ENCODE results near the gene MASP2. TPM values are rescaled to one million over a fixed set of nuclear protein-coding genes. Genes with fewer than 3 reads are reported as not detected.
"Not testable (repeated sequence)": the region's sequence is repeated elsewhere in the genome, so short reads cannot be mapped to it uniquely, and the experiment has no call there.

MASP2 gene
- 0.25 TPM in 1 of 2 replicates, not detected in the other for total RNA-seq (2013; cell fraction: nucleolus; rRNA removed)
- 0.05 TPM in 1 of 2 replicates, not detected in the other for total RNA-seq (2014; rRNA removed)
- 0.04 TPM in 1 of 2 replicates, not detected in the other for total RNA-seq (2014; rRNA removed; fragmentation: Illumina TruSeq; extraction: Trizol)
- not detected in 2 replicates for total RNA-seq (2021)
- 5.6 TPM for polyA plus RNA-seq (2011; ENCODE audit: low read depth)
- polyA plus RNA-seq (2011; rRNA removed) = not detected in 2 replicates
- polyA plus RNA-seq (2011; cell fraction: cytosol; rRNA removed) = not detected in 2 replicates
- polyA plus RNA-seq (2011; cell fraction: nucleus; rRNA removed) = not detected in 2 replicates
- polyA plus RNA-seq (2012) = 2.0 and 5.9 TPM in 2 replicates
- not detected in 2 replicates for polyA plus RNA-seq (2014; fragmentation: Illumina TruSeq; extraction: Trizol)
- polyA plus RNA-seq (2014; fragmentation: Nextera tagmentation; extraction: Ambion mirVana) = under 1 TPM in 1 of 2 experiments, not detected in 1; 0.06 TPM
- not detected in 2 replicates for polyA plus RNA-seq (2014; rRNA removed)
- polyA plus RNA-seq (2016; fragmentation: Nextera tagmentation; extraction: Ambion mirVana) = under 1 TPM in 1 of 2 experiments, not detected in 1; 0.21 TPM
- polyA minus RNA-seq (2011; rRNA and poly(A)+ RNA removed) = not detected in 2 replicates
- not detected in 2 replicates for polyA minus RNA-seq (2011; cell fraction: cytosol; rRNA and poly(A)+ RNA removed)
- not detected in 2 replicates for polyA minus RNA-seq (2011; cell fraction: nucleus; rRNA and poly(A)+ RNA removed)
- percentile 7 among the genes with signal in this experiment for Bru-seq, nascent RNA
- percentile 17 among the genes with signal in this experiment for BruChase-seq, experiment 1, labeled RNA remaining after a 6-hour chase
- percentile 9 among the genes with signal in this experiment for BruChase-seq, experiment 2, labeled RNA remaining after a 2-hour chase
- long read RNA-seq, experiment 1 = 0 reads
- long read RNA-seq, experiment 2, partial matches to known transcripts = 0 of 1 reads
- long read RNA-seq, experiment 2, other reads (novel, unspliced or antisense) = 1 of 1 reads

GRCh38 chr1:11046625-11047365 is at the start of gene MASP2:
Gene MASP2 (minus strand): TSS chr1:11047239. CDS start chr1:11047207, 32 bp downstream.
- ATAC-seq (no peak), FAIRE-seq (no peak), DNase-seq (ENCODE audit: low read depth, low spot score) (no peak)
- ChIA-PET POLR2A (no interaction called here), RAD21 (ENCODE audit: unreplicated experiment) (no interaction called here), CTCF (interaction anchor here (1.3 kb wide), 1 partner anchor 9 kb away, joined by 7 read pairs; no protein-coding TSS in a partner anchor), SMC1A (ENCODE audit: uncharacterized antibody, unreplicated experiment) (no interaction called here)
- Histone ChIP-seq H3K9ac (ENCODE audit: control insufficient read depth, insufficient read depth, low read length) (no peak within 1 kb of the TSS), H4K20me1 (ENCODE audit: control insufficient read depth, insufficient read depth) (no peaks in the 10 kb centered on the region), H2AFZ (ENCODE audit: control insufficient read depth, low read depth, low read length) (no peak within 1 kb of the TSS), H3K79me2 (ENCODE audit: control insufficient read depth, insufficient read depth, low read length) (no peaks in the 10 kb centered on the region), H3K27me3 (replicated peaks in 1 of 2; ENCODE audit: control insufficient read depth in 2 of 2, insufficient read depth in 2 of 2, low read length in 1 of 2) (no peaks in the 10 kb centered on the region), H3K4me1 (ENCODE audit: control insufficient read depth, insufficient read depth, low read length) (peaks cover 2% of the 10 kb centered on the region), H3K4me2 (ENCODE audit: control insufficient read depth, insufficient read depth) (no peak within 1 kb of the TSS), H3K36me3 (ENCODE audit: control insufficient read depth in 2 of 2, insufficient read depth in 2 of 2, low read length in 1 of 2) (no peaks in the 10 kb centered on the region), H3K9me3 (replicated peaks; ENCODE audit: control insufficient read depth, insufficient read depth, low read length) (no peaks in the 10 kb centered on the region), H3K4me3 (no peak within 1 kb of the TSS), H3K27ac (ENCODE audit: control insufficient read depth, insufficient read depth) (no peak within 1 kb of the TSS)
- TF ChIP-seq TCF3 (IDR thresholded peaks at IDR 0.05; ENCODE audit: borderline replicate concordance, insufficient read depth, low read depth, low read length) (no peak), YY1 (IDR thresholded peaks at IDR 0.05; ENCODE audit: low read depth, low read length) (no peak), BMI1 (IDR thresholded peaks at IDR 0.05; ENCODE audit: borderline replicate concordance) (no peak), BHLHE40 (IDR thresholded peaks at IDR 0.05; ENCODE audit: borderline replicate concordance in 1 of 2, low read depth in 2 of 2, low read length in 1 of 2) (no peak), CHD1 (IDR thresholded peaks at IDR 0.05; ENCODE audit: low read depth, low read length) (no peak), JUNB (IDR thresholded peaks at IDR 0.05) (no peak)
- TF ChIP-seq, protein P1, sequence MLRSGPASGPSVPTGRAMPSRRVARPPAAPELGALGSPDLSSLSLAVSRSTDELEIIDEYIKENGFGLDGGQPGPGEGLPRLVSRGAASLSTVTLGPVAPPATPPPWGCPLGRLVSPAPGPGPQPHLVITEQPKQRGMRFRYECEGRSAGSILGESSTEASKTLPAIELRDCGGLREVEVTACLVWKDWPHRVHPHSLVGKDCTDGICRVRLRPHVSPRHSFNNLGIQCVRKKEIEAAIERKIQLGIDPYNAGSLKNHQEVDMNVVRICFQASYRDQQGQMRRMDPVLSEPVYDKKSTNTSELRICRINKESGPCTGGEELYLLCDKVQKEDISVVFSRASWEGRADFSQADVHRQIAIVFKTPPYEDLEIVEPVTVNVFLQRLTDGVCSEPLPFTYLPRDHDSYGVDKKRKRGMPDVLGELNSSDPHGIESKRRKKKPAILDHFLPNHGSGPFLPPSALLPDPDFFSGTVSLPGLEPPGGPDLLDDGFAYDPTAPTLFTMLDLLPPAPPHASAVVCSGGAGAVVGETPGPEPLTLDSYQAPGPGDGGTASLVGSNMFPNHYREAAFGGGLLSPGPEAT (IDR thresholded peaks at IDR 0.05; ENCODE audit: low read depth) = no peak
- 64% methylated on average over 28 of the region's 28 CpGs for WGBS (ENCODE audit: insufficient coverage, insufficient replicate concordance, low lambda C conversion rate, missing lambda C conversion rate)
- in situ Hi-C loops (cut with MboI) (no loop called here), intact Hi-C loops (cut with micrococcal nuclease; ENCODE audit: unreplicated experiment) (no loop called here)
- no TSS peak for BruUV-seq (replicated peaks)

GRCh38 chr1:11083784-11084183 is 36.7 kb upstream of the MASP2 start:
- H3K9ac ChIP-seq (ENCODE audit: control insufficient read depth, insufficient read depth, low read length); intact Hi-C loops (cut with micrococcal nuclease; ENCODE audit: unreplicated experiment); H3K79me2 ChIP-seq (ENCODE audit: control insufficient read depth, insufficient read depth, low read length); RAD21 ChIA-PET (ENCODE audit: unreplicated experiment); H3K27ac ChIP-seq (ENCODE audit: control insufficient read depth, insufficient read depth); SMC1A ChIA-PET (ENCODE audit: uncharacterized antibody, unreplicated experiment); H4K20me1 ChIP-seq (ENCODE audit: control insufficient read depth, insufficient read depth); H2AFZ ChIP-seq (ENCODE audit: control insufficient read depth, low read depth, low read length); H3K9me3 ChIP-seq (replicated peaks; ENCODE audit: control insufficient read depth, insufficient read depth, low read length); DNase-seq (ENCODE audit: low read depth, low spot score); POLR2A ChIA-PET; H3K27me3 ChIP-seq (replicated peaks in 1 of 2; ENCODE audit: control insufficient read depth in 2 of 2, insufficient read depth in 2 of 2, low read length in 1 of 2); ATAC-seq; H3K4me1 ChIP-seq (ENCODE audit: control insufficient read depth, insufficient read depth, low read length); in situ Hi-C loops (cut with MboI); H3K4me3 ChIP-seq; FAIRE-seq; H3K4me2 ChIP-seq (ENCODE audit: control insufficient read depth, insufficient read depth): not testable (repeated sequence)
- 97% methylated on average over 2 of the region's 3 CpGs for WGBS (ENCODE audit: insufficient coverage, insufficient replicate concordance, low lambda C conversion rate, missing lambda C conversion rate)
- TSS peak; percentile 41 for BruUV-seq (replicated peaks)
- H3K36me3 ChIP-seq (ENCODE audit: control insufficient read depth in 2 of 2, insufficient read depth in 2 of 2, low read length in 1 of 2) = peaks cover 9 to 25% of the 10 kb centered on the region in 2 experiments
- CTCF ChIA-PET = interaction anchor here (1.2 kb wide), 1 partner anchor 46 kb away, joined by 4 read pairs; no protein-coding TSS in a partner anchor

All from GM12878 (cell line).